Inflammatory macrophage treated with lipopolysaccharide for 1 hour (primary cell): ENCODE measurements around the gene EFCAB10.
A peak's percentile ranks its signal among the peaks of the same experiment; 100 is the strongest.

Experiments
- DNase-seq, 2 donors: peaks; one replicate each; pipeline ENCODE4 v3.0.0-alpha.2; 2020 to 2022

EFCAB10 gene

DNA sequence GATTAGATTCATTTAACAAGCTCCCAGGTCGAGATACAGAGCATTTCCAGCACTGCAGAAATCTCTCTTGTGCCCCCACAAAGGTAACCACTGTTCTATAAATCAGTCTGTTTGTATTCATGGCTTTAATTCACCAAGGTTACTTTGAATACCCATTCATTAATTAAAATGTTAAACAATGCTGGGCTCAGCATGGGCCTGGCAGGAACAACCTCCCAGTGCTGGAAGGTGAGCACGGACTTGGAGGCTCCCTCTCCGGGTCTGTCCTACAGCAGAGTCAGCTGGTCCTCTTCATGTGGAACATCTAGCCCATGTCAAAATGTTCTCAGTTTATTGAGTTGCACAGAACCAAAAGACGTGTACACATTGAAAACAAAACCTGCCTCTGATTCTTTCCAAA, 15.6 kb upstream of the EFCAB10 start:
- no peak for DNase-seq

DNA sequence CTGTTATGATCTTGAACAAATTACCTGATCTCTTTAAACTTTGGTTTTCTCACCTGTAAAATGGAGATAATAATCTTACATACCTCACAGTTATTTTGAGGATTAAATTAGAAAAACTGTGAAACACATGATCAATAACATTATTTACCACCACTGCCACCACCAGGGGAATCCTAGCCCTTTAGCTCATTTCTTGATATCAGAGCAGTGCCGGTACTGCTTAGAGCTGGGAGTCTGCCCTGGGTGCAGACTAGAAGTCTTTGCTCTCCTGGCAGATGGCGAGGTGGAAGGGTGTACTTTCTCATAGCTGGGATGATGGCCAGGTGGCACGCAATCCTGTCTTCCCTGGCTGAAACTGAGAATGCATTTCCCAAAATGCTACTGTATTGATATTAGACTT, 12.7 kb upstream of the EFCAB10 start:
- DNase-seq: no peak

DNA sequence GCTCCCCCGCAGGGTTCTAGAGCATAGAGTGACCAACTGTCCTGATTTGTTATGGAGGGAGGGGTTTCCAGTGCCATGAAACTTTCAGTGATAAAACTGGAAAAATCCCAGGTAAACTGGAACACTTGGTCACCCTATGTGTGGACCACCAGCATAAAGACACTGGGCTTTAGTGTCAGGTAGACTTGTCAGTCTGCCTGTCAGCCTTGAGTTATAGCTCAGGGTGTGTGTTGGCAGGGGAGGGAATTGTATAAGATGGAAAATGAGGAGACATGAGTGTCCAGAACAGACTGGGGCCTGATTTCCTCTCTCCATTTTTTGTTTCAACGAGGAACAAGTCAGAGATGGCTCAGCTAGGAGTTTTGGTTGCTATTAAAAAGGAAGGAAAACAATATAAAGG, 10.2 kb upstream of the EFCAB10 start:
- DNase-seq: no peak

DNA sequence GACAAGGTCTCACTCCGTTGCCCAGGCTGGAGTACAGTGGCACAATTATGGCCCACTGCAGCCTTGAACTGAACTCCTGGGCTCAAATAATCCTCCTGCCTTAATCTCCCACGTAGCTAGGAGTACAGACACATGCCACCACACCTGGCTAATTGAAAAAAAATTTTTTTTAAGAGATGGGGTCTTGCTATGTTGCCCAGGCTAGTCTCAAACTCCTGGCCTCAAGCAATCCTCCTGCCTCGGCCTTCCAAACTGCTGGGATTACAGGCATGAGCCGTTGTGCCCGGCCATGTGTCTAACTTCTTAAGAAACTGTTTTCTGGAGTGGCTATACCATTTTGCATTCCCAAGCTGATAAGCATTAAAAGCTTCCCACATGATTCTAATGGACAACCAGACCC, 9.5 kb upstream of the EFCAB10 start:
- DNase-seq: no peak

DNA sequence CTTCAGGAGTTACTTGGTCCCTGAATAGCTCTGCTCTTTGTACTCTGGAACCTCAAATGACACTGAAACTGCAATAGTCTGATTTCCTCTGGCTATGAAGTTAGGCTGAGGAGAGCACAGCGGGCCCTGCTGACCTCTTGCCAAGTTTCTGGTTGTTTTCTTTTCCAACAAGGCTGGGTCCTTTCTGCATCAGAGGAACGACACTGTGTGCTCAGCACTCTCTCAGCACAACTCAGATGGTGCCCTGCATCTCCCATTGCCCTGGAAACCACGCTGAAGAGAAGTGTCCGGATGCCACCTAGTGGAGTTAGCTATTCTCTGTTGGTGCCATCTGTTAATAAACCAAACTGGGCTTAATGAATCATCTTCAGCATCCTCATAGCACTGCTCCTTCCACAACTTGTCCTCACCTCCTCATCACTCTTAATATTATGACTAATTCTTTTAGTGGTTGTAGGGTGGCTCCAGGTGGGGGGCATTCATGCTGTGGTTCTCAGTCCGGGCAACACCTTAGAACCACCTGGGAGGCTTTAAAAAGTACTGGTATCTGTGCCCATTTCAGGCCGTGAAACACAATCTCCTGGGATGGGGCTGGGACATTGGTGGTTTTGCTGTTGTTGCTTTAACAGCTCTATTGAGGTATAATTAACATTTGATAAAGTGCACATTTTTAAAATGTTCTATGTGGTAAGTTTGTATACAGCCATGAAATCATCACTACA, 8.2 kb upstream of the EFCAB10 start:
- peak; percentile 26 to 64 for DNase-seq

DNA sequence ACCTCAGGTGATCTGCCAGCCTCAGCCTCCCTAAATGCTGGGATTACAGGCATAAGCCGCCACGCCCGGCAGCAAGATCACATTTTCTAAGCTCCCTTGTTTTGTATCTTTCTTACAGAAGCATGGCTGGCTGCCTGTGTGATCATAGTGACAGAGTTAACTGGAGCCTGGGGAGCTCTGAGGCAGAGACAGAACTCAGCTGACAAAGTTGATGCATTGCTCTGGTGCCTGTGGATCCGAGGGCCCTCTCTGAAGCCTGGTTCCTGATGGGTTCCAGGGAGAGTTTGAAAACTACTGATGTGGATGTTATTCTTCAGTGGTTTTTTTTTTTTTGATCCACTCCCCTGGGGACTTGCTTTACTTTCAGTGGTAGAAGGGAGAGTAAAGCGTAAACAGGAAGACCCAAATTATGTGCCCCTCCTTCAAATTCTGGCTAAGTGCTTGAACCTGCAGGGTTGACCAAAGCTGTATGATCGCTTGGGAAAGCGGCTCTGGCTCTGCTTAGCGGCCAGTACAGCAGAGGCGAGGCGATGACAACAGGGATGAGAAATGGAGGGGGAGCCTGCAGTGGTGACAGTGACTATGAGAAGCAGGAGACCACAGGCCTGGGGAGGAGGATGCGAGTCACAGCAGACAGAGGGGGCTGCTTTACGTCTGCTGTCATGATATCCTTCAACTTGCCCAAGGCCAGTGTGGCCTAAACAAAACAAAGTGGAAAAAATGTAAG, 6.8 kb upstream of the EFCAB10 start:
- DNase-seq: no peak

DNA sequence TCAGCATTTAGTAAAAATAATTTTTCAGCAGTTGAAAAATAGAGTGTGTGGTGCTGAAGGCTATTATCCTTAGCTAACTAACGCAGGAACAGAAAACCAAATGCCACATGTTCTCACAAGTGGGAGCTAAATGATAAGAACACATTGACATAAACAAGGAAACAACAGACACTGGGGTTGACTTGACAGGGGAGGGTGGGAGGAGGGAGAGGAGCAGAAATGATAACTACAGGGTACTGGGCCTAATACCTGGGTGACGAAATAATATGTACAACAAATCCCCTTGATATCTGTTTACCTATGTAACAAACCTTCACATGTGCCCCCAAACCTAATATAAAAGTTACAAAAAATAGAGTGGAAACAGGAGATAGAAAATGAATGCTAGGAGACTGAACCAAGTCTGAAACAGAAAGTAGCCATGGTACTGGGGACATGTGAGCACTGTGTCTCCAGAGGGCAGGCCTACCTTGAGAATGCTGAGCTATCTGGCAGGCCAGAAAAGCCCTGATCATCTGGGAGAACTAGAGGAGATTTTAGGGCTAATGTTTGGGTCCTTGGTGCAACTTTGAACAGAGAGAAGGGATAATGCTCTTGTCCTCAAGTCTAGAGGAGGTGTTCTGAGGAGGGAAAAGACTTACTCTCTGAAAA, 4.7 kb upstream of the EFCAB10 start:
- no peak for DNase-seq

DNA sequence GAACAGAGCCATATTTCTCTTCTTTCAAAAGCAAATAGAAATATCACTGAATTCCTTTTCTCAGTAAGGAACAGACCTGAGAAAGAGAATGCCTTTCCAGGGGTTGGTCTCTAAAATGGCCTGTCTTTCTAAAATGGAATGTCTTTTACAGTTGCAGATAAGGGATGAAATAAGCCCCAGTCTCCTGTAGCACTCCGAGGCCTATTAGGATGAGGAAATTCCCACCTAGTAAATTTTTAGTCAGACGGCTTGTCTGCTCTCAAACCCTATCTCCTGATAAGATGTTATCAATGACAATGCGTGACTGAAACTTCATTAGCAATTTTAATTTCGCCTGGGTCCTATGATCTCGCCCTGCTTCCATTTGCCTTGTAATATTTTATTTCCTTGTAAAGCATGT, 2.9 kb upstream of the EFCAB10 start:
- DNase-seq: no peak

DNA sequence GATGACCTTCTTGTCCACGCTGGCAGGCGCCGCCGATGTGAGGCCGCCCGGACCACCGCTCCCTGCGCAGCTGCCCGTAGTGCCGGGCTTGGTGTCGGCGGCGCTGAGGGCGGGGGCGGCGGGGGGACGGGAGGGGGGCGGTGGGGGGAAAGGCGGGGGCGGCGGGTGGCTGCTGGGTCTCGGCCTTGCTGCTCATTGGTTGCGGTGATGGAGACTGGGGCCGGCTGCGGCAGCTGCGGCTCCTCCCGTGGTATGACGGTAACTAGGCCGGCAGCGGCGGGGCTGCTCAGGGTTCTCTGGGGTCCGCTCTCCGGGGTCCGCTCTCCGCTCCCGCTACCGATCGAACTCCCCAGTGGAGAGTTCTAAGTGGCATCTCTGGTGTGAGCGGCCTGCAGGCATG, 1.8 kb upstream of the EFCAB10 start:
- no peak for DNase-seq

DNA sequence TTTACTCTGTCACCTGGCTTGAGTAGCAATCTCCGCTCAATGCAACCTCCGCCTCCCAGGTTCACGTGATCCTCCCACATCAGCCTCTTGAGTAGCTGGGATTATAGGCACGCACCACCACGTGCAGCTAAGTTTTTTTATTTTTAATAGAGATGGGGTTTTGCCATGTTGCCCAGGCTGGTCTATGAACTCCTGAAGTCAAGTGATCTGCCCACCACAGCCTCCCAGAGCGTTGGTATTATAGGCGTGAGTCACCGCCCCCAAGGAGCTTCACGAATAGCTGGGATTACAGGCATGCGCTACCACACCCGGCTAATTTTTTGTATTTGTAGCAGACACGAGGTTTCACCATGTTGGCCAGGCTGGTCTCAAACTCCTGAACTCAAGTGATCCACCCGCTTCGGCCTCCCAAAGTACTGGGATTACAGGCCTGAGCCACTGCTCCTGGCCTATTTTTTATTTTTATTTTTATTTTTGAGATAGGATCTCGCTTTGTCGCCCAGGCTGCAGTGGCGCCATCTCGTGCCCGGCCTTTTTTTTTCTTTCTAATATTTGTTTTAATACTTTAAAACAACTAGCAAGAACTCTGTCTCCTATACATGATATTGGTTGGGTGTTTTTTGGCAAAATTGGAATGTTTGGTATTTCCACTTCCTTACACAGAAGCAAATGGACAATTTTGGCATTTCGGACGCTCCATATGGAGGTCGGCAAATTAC, 1.1 kb downstream of the EFCAB10 start:
- DNase-seq: no peak

DNA sequence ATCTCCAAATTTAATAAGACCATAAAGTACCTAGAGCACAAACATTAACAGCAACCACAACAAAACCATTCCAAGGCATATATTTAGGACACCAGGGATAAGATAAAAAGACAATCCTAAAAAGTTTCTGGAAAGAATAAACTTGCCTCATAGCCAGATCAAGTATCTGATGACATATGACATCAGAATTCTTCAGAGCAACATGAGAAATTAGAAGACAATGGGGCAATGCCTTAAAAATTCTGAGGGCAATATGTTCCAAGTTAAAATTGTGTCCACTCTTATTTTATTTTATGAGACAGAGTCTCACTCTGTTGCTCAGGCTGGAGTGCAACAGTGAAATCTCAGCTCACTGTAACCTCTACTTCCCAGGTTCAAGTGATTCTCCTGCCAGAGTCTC, 2.8 kb downstream of the EFCAB10 start:
- DNase-seq: no peak

DNA sequence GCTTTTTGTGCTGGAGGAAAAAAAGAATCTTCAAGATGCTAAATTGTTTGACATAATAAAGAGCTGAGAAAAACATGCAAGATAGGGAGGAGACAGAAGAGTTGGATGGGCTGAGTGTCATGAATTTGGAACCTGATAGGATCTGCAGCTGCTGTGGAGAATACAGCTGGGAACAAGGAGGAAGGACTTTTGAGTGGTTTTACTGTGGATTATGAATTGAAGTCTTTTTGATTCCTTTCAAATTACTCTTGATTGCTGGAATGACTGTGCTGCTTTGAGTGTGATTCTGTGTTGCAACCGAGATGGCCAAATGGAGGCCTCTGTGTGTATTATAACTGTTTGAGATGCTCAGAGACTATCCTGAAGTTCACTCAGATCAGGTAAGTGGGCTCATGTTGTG, 4.0 kb downstream of the EFCAB10 start:
- no peak for DNase-seq

DNA sequence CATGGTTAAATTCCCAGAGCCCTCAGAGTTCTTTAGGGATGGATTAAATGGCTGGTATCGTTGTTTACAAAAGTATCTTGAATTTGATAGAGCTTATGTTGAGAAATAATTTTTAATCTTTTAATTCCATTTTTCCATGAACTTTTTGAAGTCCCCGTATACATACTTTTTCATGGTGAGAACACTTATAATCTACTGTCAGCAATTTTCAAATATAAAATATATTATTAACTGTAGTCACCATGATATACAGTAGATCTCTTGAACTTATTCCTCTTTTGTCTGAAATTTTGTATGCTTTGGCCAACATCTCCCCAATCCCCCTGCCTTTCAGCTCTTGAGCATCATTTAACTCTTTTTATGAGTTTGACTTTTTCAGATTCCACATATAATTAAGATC, 9.4 kb downstream of the EFCAB10 start:
- no peak for DNase-seq

DNA sequence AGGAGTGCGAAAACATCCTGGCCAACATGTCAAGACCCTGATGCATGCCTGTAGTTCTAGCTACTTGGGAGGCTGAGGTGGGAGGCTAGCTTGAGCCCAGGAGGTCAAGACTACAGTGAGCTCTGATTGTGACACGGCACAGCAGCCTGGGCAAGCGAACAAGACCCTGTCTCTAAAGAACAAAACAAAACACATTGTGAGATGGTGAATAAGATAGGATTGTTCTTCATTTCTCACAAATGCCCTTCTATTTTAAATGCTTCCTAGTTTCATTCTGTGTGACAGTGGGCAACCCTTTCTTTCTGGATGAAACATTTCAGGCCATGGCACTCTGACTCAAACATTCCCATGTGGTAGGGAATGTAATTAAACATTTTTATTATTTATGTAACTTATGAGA, 13.5 kb downstream of the EFCAB10 start:
- no peak for DNase-seq

DNA sequence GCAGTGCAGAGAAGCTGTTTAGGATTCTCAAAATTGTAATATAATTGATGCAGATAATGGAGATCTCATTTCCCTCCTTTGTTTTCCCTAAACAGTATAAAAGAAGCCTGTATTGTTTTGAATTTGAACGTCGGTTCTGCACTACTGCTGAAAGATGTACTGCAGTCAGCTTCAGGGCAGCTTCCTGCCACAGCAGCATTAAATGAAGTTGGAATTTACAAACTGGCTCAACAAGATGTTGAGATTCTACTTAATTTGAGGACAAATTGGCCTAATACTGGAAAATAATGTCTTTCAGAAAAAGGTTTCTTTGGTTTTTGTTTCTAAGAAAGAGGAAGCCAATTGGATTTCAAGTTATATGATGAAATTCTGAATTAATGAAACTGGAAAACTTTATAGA, 14.3 kb downstream of the EFCAB10 start:
- no peak for DNase-seq

DNA sequence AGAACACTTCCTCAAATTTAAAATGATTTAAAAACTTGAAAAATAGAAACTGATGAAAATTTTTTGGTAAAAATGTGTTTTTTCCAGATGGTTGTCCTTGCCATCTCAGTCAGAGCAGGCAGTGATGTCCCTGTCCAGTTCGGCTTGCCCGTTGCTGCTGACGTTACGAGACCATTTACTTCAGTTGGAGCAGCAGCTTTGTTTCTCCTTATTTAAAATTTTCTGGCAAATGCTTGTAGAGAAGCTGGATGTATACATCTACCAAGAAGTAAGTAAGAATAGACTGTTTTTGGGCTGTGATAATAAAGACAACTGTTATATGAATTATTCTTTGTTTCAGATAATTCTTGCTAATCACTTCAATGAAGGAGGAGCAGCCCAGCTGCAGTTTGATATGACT, 16.1 kb downstream of the EFCAB10 start:
- no peak for DNase-seq

DNA sequence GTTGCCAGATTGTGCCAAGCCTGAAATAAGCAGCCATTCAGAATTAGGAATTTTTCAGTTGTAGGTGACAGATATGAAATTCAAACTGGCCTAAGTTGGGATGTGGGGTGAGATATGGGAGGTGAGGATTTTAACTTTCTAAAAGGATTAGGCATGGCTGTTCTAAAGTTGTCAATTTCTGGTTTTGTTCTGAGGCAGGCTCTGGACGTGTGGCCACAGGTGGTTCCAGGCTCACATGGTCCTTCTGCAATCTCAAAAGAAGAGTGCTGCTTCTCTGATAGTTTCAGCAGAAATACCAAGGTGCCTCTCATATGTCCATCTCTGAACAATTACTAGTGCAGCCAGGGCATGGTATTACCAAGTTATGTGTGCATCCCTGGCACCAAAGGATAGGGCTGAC, 21.4 kb downstream of the EFCAB10 start:
- no peak for DNase-seq

DNA sequence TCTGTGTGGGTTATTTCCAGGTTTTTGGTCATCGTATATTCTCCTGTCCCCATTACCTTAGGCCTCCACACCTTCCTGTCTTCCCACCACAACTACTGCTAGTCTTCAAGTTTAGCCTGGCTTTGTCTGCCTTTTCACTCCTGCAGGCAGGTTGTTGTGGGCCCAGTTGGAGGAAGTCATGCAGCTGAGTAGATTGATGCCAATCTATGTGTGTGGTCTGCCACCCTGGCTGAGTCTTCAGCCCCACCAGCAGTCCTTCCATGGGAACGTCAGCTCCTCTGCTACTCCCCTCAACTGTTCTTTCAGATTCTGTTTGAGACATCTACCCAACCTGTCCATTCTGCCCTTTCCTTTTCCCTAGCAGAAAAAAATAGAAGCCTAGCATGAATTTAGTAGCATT, 43.0 kb downstream of the EFCAB10 start:
- DNase-seq: no peak

DNA sequence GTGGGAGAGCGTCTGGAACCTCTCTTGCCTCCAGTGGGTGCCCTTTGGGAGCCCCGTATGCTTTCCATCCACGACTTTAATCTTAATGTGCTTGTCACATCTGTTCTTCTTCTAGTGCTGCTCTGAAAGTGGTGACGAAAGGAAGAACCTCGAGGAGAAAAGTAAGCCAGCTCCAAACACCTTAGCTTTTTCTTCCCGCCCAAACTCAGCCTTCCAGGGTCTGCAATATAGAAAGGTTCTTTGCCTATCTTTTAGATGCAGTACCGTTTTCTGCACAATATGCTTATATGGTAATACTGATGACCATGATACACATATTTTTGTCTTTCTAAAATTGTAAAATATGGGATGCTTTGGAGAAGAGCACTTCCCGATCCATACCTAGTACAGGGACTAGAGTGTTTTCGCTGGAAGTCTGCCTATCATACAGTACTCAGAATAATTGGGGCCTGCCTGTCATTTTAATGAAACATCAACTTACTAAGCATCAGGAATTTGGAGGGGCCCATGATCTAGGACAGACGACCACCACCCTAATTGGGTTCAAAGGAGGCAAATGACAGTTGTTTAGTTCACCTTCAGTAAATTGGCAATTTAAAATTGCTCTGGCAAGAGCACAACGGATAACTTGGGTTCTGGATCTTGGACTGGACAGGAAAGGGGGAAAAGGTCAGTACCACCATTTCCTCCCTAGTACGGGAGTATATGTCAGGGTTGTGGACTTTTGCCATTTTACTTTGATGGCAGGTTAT, 48.4 kb downstream of the EFCAB10 start:
- no peak for DNase-seq

DNA sequence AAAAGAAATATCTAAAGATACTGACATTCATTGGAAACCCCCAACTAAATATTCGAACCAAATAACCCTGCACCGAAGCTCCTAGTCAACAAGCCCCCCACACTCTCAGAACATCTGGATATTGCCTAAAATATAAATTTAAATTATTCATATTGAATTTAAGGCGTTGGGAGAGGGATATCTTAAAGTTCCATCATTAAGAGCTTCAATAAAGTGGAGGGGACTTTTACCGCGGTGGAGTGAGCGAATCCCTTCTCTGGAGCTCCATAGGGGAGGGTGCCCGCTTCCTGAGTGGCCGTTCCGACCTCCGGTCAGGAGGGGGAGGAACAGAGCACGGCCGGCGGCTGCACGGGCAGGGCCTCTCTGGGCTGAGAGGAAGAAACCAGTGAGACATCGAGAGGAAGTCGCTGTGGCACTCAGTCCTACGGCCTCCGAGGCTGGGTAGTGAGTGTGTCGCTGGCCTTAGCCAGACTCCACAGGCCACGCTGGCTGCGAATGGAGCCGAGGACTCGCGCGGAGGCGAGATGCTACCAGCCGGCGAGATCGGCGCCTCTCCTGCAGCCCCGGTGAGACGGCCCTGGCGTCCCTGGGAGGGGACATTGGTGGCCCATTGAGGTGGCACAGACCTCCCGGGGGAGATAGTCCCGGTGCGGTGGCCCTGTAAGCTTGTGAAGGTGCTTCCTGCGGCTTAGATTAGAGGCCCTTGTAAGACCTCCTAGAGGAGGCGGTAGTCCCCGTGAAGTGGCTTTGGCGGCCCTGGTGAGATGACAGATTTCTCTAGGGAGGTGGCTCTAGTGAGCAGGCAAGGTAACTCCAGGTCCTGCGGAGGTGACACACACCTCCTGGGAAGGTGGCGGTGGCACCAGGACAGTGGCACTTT, 49.3 kb downstream of the EFCAB10 start, which contains the start of gene RINT1:
Gene RINT1 (plus strand): TSS at position 410 of the 880 bp plus-strand sequence. CDS start 115 bp downstream, at position 525.
- peak; percentile 89 to 95 for DNase-seq

DNA sequence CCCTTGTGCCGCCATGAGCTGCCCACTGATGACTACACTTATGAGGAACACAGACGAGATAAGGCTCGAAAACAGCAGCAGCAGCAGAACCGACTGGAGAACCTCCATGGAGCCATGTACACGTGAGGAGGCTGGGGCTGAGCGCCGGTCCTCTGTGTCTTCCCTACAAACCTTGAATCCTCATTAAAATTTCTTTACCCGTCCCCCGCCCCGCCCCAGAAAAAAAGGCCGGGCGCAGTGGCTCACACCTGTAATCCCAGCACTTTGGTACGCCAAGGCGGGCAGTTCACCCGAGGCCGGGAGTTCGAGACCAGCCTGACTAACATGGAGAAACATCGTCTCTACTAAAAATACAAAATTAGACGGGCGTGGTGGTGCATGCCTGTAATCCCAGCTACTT, 50.7 kb downstream of the EFCAB10 start:
- DNase-seq: no peak

DNA sequence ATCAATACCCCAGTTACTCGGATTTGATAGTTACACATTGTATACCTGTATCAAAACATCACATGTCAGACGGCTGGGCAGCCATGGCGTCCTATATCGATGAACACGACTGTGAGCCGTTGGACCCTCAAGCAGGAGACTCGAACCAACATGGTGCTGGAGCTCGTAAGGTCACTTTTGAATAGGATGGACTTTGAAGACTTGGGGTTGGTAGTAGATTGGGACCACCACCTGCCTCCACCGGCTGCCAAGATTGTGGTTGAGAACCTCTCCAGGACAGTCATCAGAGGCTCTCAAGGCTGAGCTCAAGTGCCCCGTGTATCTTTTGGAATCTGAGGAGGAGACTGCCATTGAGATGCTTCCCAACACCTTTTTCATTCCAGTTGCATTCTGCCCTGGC, 51.2 kb downstream of the EFCAB10 start:
- DNase-seq: no peak
